ENCODE results near the gene CERS4. TPM values are rescaled to one million over a fixed set of nuclear protein-coding genes. Genes with fewer than 3 reads are reported as not detected.
"Not testable (repeated sequence)": the region's sequence is repeated elsewhere in the genome, so short reads cannot be mapped to it uniquely, and the experiment has no call there.

The CERS4 gene
- total RNA-seq, 1 donor: 2.1 TPM

- H3K4me3 ChIP-seq (ENCODE audit: low read depth, low read length): no peak overlapping the region
- DNase-seq (ENCODE audit: low read depth): no peak
- no peak for TF ChIP-seq CTCF (IDR thresholded peaks at IDR 0.05; ENCODE audit: insufficient read depth, low read length)
Observed at GRCh38 chr19:8220481-8220880, 11.3 kb downstream of the CERS4 start.

GRCh38 chr19:8221161-8221560, 12.0 kb downstream of the CERS4 start:
- no peak overlapping the region for H3K4me3 ChIP-seq (ENCODE audit: low read depth, low read length)
- no peak for DNase-seq (ENCODE audit: low read depth)
- TF ChIP-seq CTCF (IDR thresholded peaks at IDR 0.05; ENCODE audit: insufficient read depth, low read length): no peak

GRCh38 chr19:8223442-8223841, 14.3 kb downstream of the CERS4 start:
- DNase-seq (ENCODE audit: low read depth); H3K4me3 ChIP-seq (ENCODE audit: low read depth, low read length): not testable (repeated sequence)

DNA sequence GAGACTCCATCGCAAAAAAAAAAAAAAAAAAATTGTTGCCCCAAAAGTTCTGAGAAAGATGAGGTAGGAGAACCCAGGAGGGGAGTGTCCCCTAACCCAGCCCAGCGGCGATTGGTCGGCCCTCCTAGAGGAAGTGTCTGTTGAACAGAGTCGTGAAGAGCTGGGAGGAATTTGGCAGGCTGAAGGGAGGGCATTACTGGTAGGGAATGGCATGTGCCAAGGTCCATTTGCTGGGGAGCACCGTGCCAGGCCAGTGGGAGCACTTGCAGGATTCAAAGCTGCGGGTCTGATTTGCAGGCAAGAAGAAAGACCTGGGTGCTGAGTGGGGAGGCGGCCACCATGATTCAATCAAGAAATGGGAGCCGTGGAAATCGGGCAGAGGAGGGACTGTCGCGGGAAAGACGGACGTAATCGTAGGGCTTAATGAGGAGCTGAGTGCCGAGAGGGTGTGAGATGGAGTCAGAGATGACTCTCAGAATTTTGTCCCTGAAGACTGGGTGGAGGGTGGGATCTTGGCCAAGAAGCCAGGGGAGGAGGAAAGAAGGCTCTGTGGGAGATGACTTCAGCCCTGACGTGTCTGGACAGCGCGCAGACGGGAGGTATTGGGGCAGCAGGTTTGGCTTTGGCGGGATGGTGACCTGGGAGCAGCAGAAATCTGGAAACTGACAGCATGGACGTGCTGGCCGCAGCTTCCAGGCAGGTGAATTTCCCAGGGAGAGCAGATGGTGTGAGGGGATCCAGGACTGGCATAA, 15.4 kb downstream of the CERS4 start:
- H3K4me3 ChIP-seq (ENCODE audit: low read depth, low read length): no peak overlapping the region
- DNase-seq (ENCODE audit: low read depth): peak; percentile 50
- no peak for TF ChIP-seq CTCF (IDR thresholded peaks at IDR 0.05; ENCODE audit: insufficient read depth, low read length)

DNA sequence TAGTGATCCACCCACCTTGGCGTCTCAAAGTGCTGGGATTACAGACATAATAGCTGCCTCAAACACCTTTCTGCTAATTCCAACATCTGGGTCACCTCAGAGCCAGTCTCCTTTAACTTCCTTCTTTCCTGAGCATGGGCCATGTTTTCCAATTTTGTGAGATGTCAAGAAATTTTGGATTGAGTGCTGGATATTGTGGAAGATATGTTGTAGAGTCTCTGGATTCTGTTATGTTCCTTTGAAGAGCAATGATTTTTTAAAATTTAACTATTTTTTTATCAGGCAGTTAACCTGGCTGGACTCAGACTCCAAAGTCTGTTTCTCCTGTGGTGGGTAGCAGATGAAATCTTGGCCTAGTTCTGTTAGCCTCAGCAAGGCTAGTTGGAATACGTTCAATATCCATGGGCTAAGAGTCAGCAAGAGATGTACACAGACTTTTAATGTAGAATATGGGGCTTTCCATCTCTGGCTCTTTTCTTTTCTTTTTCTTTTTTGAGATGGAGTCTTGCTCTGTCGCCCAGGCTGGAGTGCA, 22.0 kb downstream of the CERS4 start:
- no peak overlapping the region for H3K4me3 ChIP-seq (ENCODE audit: low read depth, low read length)
- DNase-seq (ENCODE audit: low read depth): no peak
- TF ChIP-seq CTCF (IDR thresholded peaks at IDR 0.05; ENCODE audit: insufficient read depth, low read length): no peak

DNA sequence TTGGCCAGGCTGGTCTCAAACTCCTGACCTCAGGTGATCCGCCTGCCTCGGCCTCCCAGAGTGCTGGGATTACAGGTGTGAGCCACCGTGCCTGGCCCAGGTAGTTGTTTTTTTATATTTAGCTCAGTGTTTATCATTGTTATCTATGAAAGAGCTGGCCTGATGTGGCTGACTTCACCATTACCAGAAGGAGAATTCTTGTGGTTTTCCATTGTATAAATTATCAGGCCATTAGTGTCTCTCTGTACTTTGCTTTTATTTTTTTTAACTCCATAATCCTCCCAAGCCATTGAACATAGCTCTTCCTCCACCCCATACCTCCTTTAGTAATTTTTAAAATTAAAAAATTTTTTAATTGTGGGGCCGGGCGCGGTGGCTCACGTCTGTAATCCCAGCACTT, 24.2 kb downstream of the CERS4 start:
- no peak for TF ChIP-seq CTCF (IDR thresholded peaks at IDR 0.05; ENCODE audit: insufficient read depth, low read length)
- H3K4me3 ChIP-seq (ENCODE audit: low read depth, low read length): no peak overlapping the region
- DNase-seq (ENCODE audit: low read depth): no peak

- no peak overlapping the region for H3K4me3 ChIP-seq (ENCODE audit: low read depth, low read length)
- no peak for DNase-seq (ENCODE audit: low read depth)
- no peak for TF ChIP-seq CTCF (IDR thresholded peaks at IDR 0.05; ENCODE audit: insufficient read depth, low read length)
Observed at GRCh38 chr19:8237026-8237425, 27.9 kb downstream of the CERS4 start.
